ENCODE results near the gene DLG2.

The DLG2 gene

DNA sequence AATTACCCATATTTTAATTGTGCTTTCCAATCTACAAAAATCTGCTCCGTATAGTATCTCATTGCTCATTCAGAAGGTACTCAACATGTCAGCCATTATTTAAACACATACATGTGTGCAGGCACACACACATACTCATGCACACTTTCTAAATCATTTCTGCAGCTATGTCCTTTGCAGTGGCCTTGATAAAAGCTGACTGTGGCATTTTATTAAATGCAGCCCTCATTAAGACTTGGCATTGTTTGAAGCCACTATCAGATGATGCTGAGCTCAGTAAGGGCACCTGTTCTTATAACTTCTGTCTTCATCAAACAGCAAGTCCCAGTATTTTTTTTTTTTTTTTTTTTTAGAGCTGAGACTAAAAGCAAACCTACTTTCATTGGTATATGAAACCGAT is 1269.1 kb downstream of the DLG2 start:
- no peak for TF ChIP-seq TAF1 (IDR thresholded peaks at IDR 0.05; ENCODE audit: low read depth, low read length)
- TF ChIP-seq PAX5 (IDR thresholded peaks at IDR 0.05; ENCODE audit: insufficient read depth, low read length, severe bottlenecking), result no peak
- no peak for TF ChIP-seq POLR2A (IDR thresholded peaks at IDR 0.05; ENCODE audit: low read depth, low read length)
- no peak for TF ChIP-seq POLR2AphosphoS5 (IDR thresholded peaks at IDR 0.05; ENCODE audit: low read depth, low read length)
- no peak for TF ChIP-seq SPI1 (IDR thresholded peaks at IDR 0.05; ENCODE audit: low read depth, low read length)
- TF ChIP-seq POU2F2 (IDR thresholded peaks at IDR 0.05; ENCODE audit: low read depth, low read length), result no peak
- no peak for DNase-seq (ENCODE audit: insufficient read length, low spot score)
- no peak for FAIRE-seq

DNA sequence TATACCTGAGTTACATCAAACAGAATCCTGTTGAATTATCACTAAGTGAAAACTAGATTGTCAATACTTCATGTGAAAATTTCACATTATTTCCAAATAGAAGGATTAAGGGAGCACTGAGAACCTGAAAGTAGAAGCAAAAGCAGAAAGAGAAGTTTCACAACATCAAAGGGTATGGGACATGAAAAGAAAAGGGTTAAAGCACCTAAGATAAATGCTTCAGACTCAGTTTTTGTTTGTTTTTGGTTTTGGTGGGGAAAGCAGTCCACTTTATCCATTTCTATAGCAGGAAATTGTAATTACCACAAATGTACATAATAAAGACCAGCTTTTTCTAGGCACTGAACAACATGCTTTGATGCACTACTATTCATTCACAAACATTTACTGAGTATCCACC is 1271.2 kb downstream of the DLG2 start:
- DNase-seq (ENCODE audit: insufficient read length, low spot score), result no peak
- TF ChIP-seq TAF1 (IDR thresholded peaks at IDR 0.05; ENCODE audit: low read depth, low read length) (no peak), SPI1 (IDR thresholded peaks at IDR 0.05; ENCODE audit: low read depth, low read length) (no peak), PAX5 (IDR thresholded peaks at IDR 0.05; ENCODE audit: insufficient read depth, low read length, severe bottlenecking) (no peak), POU2F2 (IDR thresholded peaks at IDR 0.05; ENCODE audit: low read depth, low read length) (no peak), POLR2A (IDR thresholded peaks at IDR 0.05; ENCODE audit: low read depth, low read length) (no peak), POLR2AphosphoS5 (IDR thresholded peaks at IDR 0.05; ENCODE audit: low read depth, low read length) (no peak)
- FAIRE-seq, result no peak

DNA sequence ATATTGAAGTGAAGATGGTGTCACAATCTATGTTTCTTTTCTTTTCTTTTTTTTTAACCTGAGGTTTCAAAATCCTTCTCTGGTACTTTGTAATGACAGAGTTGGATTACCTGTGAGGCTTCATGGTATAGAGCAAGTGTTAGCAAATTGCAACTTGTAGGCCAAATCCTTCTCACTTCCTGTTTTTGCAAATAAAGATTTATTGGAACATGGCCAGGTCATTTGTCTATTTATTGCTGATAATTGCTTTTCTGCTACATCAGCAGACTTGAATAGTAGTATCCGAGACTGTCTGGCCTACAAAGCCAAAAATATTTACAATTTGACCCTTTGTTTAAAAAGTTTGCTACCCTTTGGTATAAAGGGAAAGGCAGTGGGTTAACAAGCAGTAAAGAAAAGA is 1281.5 kb downstream of the DLG2 start:
- FAIRE-seq, result no peak
- TF ChIP-seq SPI1 (IDR thresholded peaks at IDR 0.05; ENCODE audit: low read depth, low read length) (peak; percentile 85), TAF1 (IDR thresholded peaks at IDR 0.05; ENCODE audit: low read depth, low read length) (no peak), POLR2AphosphoS5 (IDR thresholded peaks at IDR 0.05; ENCODE audit: low read depth, low read length) (no peak)

DNA sequence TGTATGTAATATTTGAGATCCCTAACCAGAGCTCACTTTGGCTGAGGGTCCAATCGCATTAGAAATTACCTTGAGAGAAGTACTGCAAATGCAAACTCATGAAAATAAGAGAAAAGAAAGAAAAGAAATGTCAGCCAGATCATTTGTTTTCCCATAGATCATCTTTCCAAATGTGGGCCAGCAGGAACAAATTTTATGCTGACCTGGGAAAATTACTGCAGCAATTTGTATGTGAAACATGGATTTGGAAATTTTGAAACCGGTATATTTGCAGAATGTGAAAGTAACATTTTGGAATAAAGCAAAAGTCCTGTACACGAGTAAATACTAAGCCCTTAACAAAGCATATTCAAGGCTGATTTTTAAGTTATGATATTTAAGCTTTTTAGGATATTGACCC is 1282.1 kb downstream of the DLG2 start:
- no peak for FAIRE-seq
- DNase-seq (ENCODE audit: insufficient read length, low spot score), result no peak
- no peak for TF ChIP-seq PAX5 (IDR thresholded peaks at IDR 0.05; ENCODE audit: insufficient read depth, low read length, severe bottlenecking)
- no peak for TF ChIP-seq SPI1 (IDR thresholded peaks at IDR 0.05; ENCODE audit: low read depth, low read length)
- TF ChIP-seq POU2F2 (IDR thresholded peaks at IDR 0.05; ENCODE audit: low read depth, low read length), result no peak
- TF ChIP-seq TAF1 (IDR thresholded peaks at IDR 0.05; ENCODE audit: low read depth, low read length), result no peak
- TF ChIP-seq POLR2AphosphoS5 (IDR thresholded peaks at IDR 0.05; ENCODE audit: low read depth, low read length), result no peak
- no peak for TF ChIP-seq POLR2A (IDR thresholded peaks at IDR 0.05; ENCODE audit: low read depth, low read length)

More for the DNA sequence above, 1281.5 kb downstream of the DLG2 start:
- no peak for DNase-seq (ENCODE audit: insufficient read length, low spot score)

DNA sequence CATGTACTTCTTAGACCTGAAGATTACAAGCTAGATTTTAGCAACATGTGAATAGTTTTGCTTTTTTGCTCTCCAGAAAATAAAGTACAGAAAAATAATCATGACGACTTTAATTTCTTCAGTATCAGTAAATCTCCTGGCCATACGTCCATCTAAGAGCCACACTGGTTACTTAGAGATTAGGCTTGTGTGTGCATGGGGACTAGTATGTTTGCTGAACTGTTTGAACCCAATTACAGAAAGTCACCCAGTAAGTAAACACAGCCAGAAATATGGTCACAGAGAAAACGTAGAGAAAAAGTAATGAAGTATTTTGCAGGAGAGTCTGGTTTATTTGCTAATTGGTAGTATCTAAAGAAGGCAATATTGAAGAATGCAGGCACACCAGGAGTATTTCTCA is 1287.3 kb downstream of the DLG2 start:
- TF ChIP-seq TAF1 (IDR thresholded peaks at IDR 0.05; ENCODE audit: low read depth, low read length), result no peak
- no peak for TF ChIP-seq POLR2A (IDR thresholded peaks at IDR 0.05; ENCODE audit: low read depth, low read length)
- TF ChIP-seq PAX5 (IDR thresholded peaks at IDR 0.05; ENCODE audit: insufficient read depth, low read length, severe bottlenecking), result no peak
- TF ChIP-seq SPI1 (IDR thresholded peaks at IDR 0.05; ENCODE audit: low read depth, low read length), result no peak
- TF ChIP-seq POLR2AphosphoS5 (IDR thresholded peaks at IDR 0.05; ENCODE audit: low read depth, low read length), result no peak
- no peak for TF ChIP-seq POU2F2 (IDR thresholded peaks at IDR 0.05; ENCODE audit: low read depth, low read length)
- no peak for DNase-seq (ENCODE audit: insufficient read length, low spot score)
- FAIRE-seq, result no peak

DNA sequence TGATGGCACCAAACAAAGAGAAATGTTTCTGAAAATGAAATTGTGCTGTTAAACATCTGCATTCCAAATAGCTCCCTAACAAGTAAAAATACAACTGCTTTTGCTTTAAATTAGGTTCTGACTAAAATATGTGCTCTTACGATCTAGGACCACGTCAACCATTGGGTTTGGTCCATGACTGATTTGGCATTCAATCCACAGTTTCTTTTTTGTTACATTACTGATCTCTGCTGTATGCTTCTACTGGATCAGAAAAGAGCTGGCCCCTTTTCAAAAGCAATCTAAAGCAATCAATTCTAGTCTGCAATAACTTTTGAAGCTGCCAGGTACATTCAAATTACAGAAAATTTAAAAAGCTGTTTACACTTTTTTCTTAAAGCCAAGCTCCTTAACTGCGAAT is 1293.9 kb downstream of the DLG2 start:
- TF ChIP-seq PAX5 (IDR thresholded peaks at IDR 0.05; ENCODE audit: insufficient read depth, low read length, severe bottlenecking) (no peak), TAF1 (IDR thresholded peaks at IDR 0.05; ENCODE audit: low read depth, low read length) (no peak), POLR2AphosphoS5 (IDR thresholded peaks at IDR 0.05; ENCODE audit: low read depth, low read length) (no peak), SPI1 (IDR thresholded peaks at IDR 0.05; ENCODE audit: low read depth, low read length) (no peak), POU2F2 (IDR thresholded peaks at IDR 0.05; ENCODE audit: low read depth, low read length) (no peak), POLR2A (IDR thresholded peaks at IDR 0.05; ENCODE audit: low read depth, low read length) (no peak)
- FAIRE-seq, result no peak

DNA sequence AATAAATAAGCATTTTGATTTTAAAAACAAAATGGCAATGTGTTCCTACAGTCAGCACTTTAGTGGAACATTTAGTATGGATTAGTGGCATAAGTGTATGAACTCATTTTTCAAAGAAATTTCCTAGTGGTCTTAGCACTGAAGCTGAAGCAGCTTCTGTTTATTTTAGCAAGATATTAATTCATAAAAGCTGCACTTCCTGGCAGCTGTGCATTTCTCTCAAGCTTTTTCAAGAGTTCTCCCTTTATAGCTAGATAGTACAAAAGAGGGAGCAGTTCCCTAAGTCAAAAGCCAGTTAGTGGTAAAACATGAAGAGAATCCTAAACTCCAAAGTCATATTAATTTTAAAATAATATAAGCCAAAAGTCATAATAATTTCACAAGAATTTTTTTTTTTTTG is 1304.9 kb downstream of the DLG2 start:
- no peak for TF ChIP-seq TAF1 (IDR thresholded peaks at IDR 0.05; ENCODE audit: low read depth, low read length)
- no peak for TF ChIP-seq SPI1 (IDR thresholded peaks at IDR 0.05; ENCODE audit: low read depth, low read length)
- no peak for TF ChIP-seq PAX5 (IDR thresholded peaks at IDR 0.05; ENCODE audit: insufficient read depth, low read length, severe bottlenecking)
- no peak for TF ChIP-seq POU2F2 (IDR thresholded peaks at IDR 0.05; ENCODE audit: low read depth, low read length)
- no peak for TF ChIP-seq POLR2A (IDR thresholded peaks at IDR 0.05; ENCODE audit: low read depth, low read length)
- TF ChIP-seq POLR2AphosphoS5 (IDR thresholded peaks at IDR 0.05; ENCODE audit: low read depth, low read length), result no peak
- FAIRE-seq (no peak), DNase-seq (ENCODE audit: insufficient read length, low spot score) (no peak)

More for the DNA sequence above, 1293.9 kb downstream of the DLG2 start:
- no peak for DNase-seq (ENCODE audit: insufficient read length, low spot score)

DNA sequence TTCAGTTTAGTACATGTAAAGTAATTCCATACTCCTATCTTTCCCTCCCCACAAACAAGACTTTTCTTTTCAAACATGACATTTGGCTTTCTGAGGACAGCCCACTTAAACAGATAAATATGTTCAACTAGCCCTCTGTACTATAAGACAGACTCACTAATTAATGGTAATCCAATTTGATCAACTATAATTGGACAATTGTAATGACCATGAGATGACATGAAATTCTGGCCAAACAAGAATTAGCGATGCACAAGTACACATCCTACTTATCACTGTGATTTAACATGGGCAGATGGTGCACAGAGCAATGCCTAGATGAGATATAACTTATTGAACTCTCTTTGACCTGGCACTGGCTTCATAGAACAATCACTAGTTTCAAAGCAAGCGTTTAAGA is 1307.3 kb downstream of the DLG2 start:
- TF ChIP-seq POLR2A (IDR thresholded peaks at IDR 0.05; ENCODE audit: low read depth, low read length) (no peak), POLR2AphosphoS5 (IDR thresholded peaks at IDR 0.05; ENCODE audit: low read depth, low read length) (no peak), PAX5 (IDR thresholded peaks at IDR 0.05; ENCODE audit: insufficient read depth, low read length, severe bottlenecking) (no peak), POU2F2 (IDR thresholded peaks at IDR 0.05; ENCODE audit: low read depth, low read length) (no peak), TAF1 (IDR thresholded peaks at IDR 0.05; ENCODE audit: low read depth, low read length) (no peak), SPI1 (IDR thresholded peaks at IDR 0.05; ENCODE audit: low read depth, low read length) (no peak)
- FAIRE-seq (no peak), DNase-seq (ENCODE audit: insufficient read length, low spot score) (no peak)

DNA sequence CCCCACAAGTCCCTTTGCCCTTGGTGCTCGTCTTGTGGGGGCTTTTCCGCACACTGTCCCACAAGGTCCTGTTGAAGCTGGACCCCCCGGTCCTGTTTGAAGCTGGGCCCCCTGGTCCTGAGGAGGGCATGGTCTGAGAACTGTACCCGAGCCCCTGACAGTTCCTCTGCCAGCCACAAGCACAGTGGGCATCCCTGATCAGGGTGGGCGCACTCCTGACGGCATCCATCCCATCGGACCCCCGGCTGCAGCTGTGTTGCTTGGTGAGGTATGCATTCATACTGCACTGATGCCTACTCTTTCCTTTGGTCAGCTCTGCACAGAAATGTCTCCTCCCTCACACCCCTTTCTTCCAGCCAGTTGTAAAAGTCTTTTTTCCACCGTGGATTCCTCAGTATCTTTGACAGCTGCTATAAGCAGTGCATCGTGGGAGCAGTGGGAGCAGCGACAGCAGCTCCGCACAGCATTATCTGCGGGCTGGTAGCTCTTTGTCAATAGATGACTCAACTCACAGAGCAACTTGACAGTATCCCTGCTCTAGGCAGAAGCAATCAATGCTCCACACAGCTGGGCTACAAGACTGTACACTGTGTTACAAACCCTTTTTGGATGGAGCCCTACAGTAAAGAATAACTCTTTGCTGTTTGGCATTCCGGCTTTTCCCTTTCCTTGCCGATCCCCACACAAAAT is 1310.1 kb downstream of the DLG2 start:
- TF ChIP-seq POLR2AphosphoS5 (IDR thresholded peaks at IDR 0.05; ENCODE audit: low read depth, low read length) (no peak), POU2F2 (IDR thresholded peaks at IDR 0.05; ENCODE audit: low read depth, low read length) (no peak), TAF1 (IDR thresholded peaks at IDR 0.05; ENCODE audit: low read depth, low read length) (no peak), SPI1 (IDR thresholded peaks at IDR 0.05; ENCODE audit: low read depth, low read length) (no peak), POLR2A (IDR thresholded peaks at IDR 0.05; ENCODE audit: low read depth, low read length) (no peak), PAX5 (IDR thresholded peaks at IDR 0.05; ENCODE audit: insufficient read depth, low read length, severe bottlenecking) (no peak)
- DNase-seq (ENCODE audit: insufficient read length, low spot score), result no peak
- FAIRE-seq, result no peak

Measured in GM12891 (cell line).